K562 (cell line): ENCODE data around the gene C13orf46. TPM values are rescaled to one million over a fixed set of nuclear protein-coding genes. Genes with fewer than 3 reads are reported as not detected.

ENCODE experiments used
- CTBP1 ChIP-seq: fragments of 450-650 bp; IDR thresholded peaks from 2 replicates; pipeline ENCODE4 v1.6.1; 2016; ENCODE audit warnings: borderline replicate concordance
- DNMT1 ChIP-seq: fragments of 450-650 bp; IDR thresholded peaks from 2 replicates; pipeline ENCODE4 v1.6.1; 2016; ENCODE audit warnings: antibody characterized with exemption, mild to moderate bottlenecking
- FUS ChIP-seq: fragments of 200-400 bp; formaldehyde crosslinking; optimal IDR thresholded peaks from 2 replicates; pipeline ENCODE3; 2017; ENCODE audit warnings: low read depth, low read length
- GABPB1 ChIP-seq: sonication (generic); formaldehyde crosslinking; IDR thresholded peaks from 2 replicates; pipeline ENCODE4 v1.8.0; 2022; ENCODE audit warnings: mild to moderate bottlenecking, missing genetic modification reagents
- HDAC2 ChIP-seq: fragments of 450-650 bp; IDR thresholded peaks from 2 replicates; pipeline ENCODE4 v1.6.1; 2016; ENCODE audit warnings: mild to moderate bottlenecking
- ILF3 ChIP-seq: fragments of 450-650 bp; IDR thresholded peaks from 2 replicates; pipeline ENCODE4 v1.6.1; 2018; ENCODE audit warnings: antibody characterized with exemption, mild to moderate bottlenecking, moderate library complexity, borderline replicate concordance
- MAFF ChIP-seq: IDR thresholded peaks from 2 replicates; pipeline ENCODE4 v1.6.1; 2012; ENCODE audit warnings: low read length, improper control_type of control experiment
- NCOA4 ChIP-seq: fragments of 450-650 bp; IDR thresholded peaks from 2 replicates; pipeline ENCODE4 v1.6.1; 2018; ENCODE audit warnings: mild to moderate bottlenecking; ENCODE audit not compliant: partially characterized antibody
- NFRKB ChIP-seq: fragments of 450-650 bp; IDR thresholded peaks from 2 replicates; pipeline ENCODE4 v1.6.1; 2016; ENCODE audit warnings: low read depth
- POLR2A ChIP-seq: fragments of 450-650 bp; conservative IDR thresholded peaks from 2 replicates; pipeline ENCODE4 v1.6.1; 2016
- POLR2AphosphoS5 ChIP-seq: IDR thresholded peaks from 2 replicates; pipeline ENCODE4 v1.6.1; 2011; ENCODE audit warnings: mild to moderate bottlenecking, low read depth, low read length, moderate library complexity; ENCODE audit not compliant: control insufficient read depth, insufficient read depth
- PRPF4 ChIP-seq: fragments of 200-400 bp; formaldehyde crosslinking; IDR thresholded peaks from one replicate; pipeline ENCODE4 v1.6.1; 2017; ENCODE audit warnings: low read length, low read depth, mild to moderate bottlenecking; ENCODE audit not compliant: insufficient read depth, poor library complexity, severe bottlenecking
- SMAD2 ChIP-seq: fragments of 150-350 bp; IDR thresholded peaks from 2 replicates; pipeline ENCODE4 v1.6.1; 2014; ENCODE audit warnings: low read depth, mild to moderate bottlenecking, low read length
- TBP ChIP-seq: optimal IDR thresholded peaks from 2 replicates; pipeline ENCODE3; 2011; ENCODE audit warnings: low read depth, low read length, improper control_type of control experiment
- TOE1 ChIP-seq, 2 experiments: fragments of 450-650 bp in 1 of 2; sonication (generic) in 1 of 2; formaldehyde crosslinking in 1 of 2; IDR thresholded peaks; 2 replicates each; pipeline versions ENCODE4 v1.7.1 to v1.8.0; 2016 to 2022; ENCODE audit warnings: borderline replicate concordance in 2 of 2, mild to moderate bottlenecking in 2 of 2, antibody characterized with exemption in 1 of 2, inconsistent platforms in 1 of 2, low read depth in 1 of 2, missing genetic modification reagents in 1 of 2, moderate library complexity in 1 of 2
- ZNF717 ChIP-seq: fragments of 250-450 bp; sonication (Bioruptor Pico); IDR thresholded peaks from 2 replicates; pipeline ENCODE4 v1.5.0; 2021
- polyA plus RNA-seq, 8 experiments: library from polyadenylated mRNA; depleted of rRNA in 4 of 8; stranded (reverse) in 5 of 8; unstranded in 3 of 8; fragments of >200 nt; fragmentation: Nextera tagmentation in 2 of 8; fragmentation: Illumina TruSeq in 1 of 8; extraction: Ambion mirVana in 2 of 8; extraction: Trizol in 1 of 8; gene quantifications; 2 replicates each; pipeline versions ENCODE4 v1.2.1 to v1.2.3, GENCODE V29; 2011 to 2014; ENCODE audit warnings: inconsistent platforms in 1 of 8, missing spikeins in 1 of 8
- total RNA-seq, 7 experiments: library from RNA; depleted of rRNA in 6 of 7; stranded (reverse); fragments of >200 nt in 6 of 7; fragmentation: Illumina TruSeq in 2 of 7; extraction: Trizol in 2 of 7; gene quantifications; 2 replicates each; pipeline versions ENCODE4 v1.2.1 to v1.2.3, GENCODE V29; 2011 to 2021; ENCODE audit warnings: low replicate concordance in 1 of 7
- TF ChIP-seq, protein P1 (sequence below): fragments of 250-450 bp; sonication (Bioruptor Pico); IDR thresholded peaks from 2 replicates; pipeline ENCODE4 v1.4.0; 2020; ENCODE audit warnings: borderline replicate concordance
- TF ChIP-seq, protein P2 (sequence below), 2 experiments: fragments of 250-450 bp in 1 of 2; fragments of 450-650 bp in 1 of 2; sonication (Bioruptor Pico) in 1 of 2; IDR thresholded peaks; 2 replicates each; pipeline versions ENCODE4 v1.6.1 to v1.8.0; 2016 to 2021; ENCODE audit warnings: mild to moderate bottlenecking in 2 of 2, moderate library complexity in 2 of 2, missing compliant biosample characterization in 1 of 2, missing genetic modification characterization in 1 of 2
- TF ChIP-seq, protein P3 (sequence below): fragments of 450-650 bp; formaldehyde crosslinking; IDR thresholded peaks from 2 replicates; pipeline ENCODE4 v1.4.0; 2022; ENCODE audit warnings: missing genetic modification characterization
- TF ChIP-seq, protein P4 (sequence below): fragments of 450-650 bp; IDR thresholded peaks from 2 replicates; pipeline ENCODE4 v1.6.1; 2016; ENCODE audit warnings: low read depth, mild to moderate bottlenecking, moderate library complexity
- TF ChIP-seq, protein P5 (sequence below): fragments of 450-650 bp; IDR thresholded peaks from 2 replicates; pipeline ENCODE4 v1.6.1; 2014; ENCODE audit warnings: low read depth, mild to moderate bottlenecking, moderate library complexity, borderline replicate concordance

The C13orf46 gene
- total and polyA plus RNA-seq, 9 of the 15 experiments (the other 6 are each of a cell fraction or from before 2014, with no cell fraction given) = 0.04 to 0.24 (median 0.05) TPM; not detected in 4

DNA sequence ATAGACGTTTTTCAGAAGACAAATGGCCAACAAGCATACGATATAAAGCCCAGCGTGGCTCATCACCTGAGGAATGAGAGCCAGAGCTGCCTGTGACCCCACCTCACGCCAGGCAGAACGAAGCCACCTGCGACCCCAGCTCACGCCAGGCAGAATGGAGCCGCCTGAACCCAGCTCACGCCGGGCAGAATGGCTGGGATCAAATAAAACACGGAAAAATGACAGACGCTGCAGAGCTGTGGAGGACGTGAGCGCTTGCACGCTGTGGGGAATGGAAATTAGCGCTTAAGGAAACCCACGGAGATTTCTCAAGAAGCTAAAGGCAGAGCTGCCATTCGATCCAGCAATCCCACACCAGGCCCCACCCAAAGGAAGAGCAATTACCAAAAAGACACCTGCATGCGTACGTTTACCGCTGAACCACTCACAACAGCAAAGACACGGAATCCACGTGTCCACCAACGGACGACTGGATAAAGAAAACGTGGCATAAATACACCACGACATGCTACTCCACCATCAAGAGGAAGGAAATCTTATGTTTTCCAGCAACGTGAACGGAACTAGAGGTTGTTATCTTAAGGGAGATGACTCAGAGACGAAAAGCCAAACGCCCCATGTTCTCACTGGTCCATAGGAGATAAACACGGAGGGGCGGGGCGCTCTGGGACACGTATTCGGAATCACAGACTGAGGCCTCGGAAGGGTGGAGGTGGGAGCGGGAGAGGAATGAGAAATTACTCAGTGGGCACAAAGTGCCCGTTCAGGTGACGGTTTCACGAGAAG, 30.7 kb upstream of the C13orf46 start (continued):
- TF ChIP-seq, protein P1, sequence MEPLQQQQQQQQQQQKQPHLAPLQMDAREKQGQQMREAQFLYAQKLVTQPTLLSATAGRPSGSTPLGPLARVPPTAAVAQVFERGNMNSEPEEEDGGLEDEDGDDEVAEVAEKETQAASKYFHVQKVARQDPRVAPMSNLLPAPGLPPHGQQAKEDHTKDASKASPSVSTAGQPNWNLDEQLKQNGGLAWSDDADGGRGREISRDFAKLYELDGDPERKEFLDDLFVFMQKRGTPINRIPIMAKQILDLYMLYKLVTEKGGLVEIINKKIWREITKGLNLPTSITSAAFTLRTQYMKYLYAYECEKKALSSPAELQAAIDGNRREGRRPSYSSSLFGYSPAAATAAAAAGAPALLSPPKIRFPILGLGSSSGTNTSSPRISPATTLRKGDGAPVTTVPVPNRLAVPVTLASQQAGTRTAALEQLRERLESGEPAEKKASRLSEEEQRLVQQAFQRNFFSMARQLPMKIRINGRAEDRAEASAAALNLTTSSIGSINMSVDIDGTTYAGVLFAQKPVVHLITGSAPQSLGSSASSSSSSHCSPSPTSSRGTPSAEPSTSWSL (CRISPR knock-in tag) = no peak
- TF ChIP-seq GABPB1 (CRISPR knock-in tag) (peak; percentile 66), ILF3 (no peak), FUS (no peak), HDAC2 (0 out of 2 replicates have a peak, but pooled peaks have one; percentile 72), CTBP1 (peak; percentile 75; the same call in 1 of the 2 replicates), PRPF4 (no peak), NFRKB (peak; percentile 74), NCOA4 (no peak), TBP (peak; percentile 50), ZNF717 (no peak), SMAD2 (no peak), POLR2AphosphoS5 (peak; percentile 80), DNMT1 (no peak), TOE1 (IDR thresholded peaks at IDR 0.05; ENCODE audit: borderline replicate concordance) (peak; percentile 42), TOE1 (CRISPR knock-in tag; IDR thresholded peaks at IDR 0.05; ENCODE audit: borderline replicate concordance, low read depth) (no peak), MAFF (peak; percentile 20; the same call in 1 of the 2 replicates), POLR2A (peak; percentile 86)
- TF ChIP-seq, protein P2, sequence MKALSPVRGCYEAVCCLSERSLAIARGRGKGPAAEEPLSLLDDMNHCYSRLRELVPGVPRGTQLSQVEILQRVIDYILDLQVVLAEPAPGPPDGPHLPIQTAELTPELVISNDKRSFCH (CRISPR knock-in tag; IDR thresholded peaks at IDR 0.05) = no peak
- TF ChIP-seq, protein P2 (tag; IDR thresholded peaks at IDR 0.05) = no peak
- TF ChIP-seq, protein P3, sequence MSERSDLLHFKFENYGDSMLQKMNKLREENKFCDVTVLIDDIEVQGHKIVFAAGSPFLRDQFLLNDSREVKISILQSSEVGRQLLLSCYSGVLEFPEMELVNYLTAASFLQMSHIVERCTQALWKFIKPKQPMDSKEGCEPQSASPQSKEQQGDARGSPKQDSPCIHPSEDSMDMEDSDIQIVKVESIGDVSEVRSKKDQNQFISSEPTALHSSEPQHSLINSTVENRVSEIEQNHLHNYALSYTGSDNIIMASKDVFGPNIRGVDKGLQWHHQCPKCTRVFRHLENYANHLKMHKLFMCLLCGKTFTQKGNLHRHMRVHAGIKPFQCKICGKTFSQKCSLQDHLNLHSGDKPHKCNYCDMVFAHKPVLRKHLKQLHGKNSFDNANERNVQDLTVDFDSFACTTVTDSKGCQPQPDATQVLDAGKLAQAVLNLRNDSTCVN (CRISPR knock-in tag) = no peak
- TF ChIP-seq, protein P4, sequence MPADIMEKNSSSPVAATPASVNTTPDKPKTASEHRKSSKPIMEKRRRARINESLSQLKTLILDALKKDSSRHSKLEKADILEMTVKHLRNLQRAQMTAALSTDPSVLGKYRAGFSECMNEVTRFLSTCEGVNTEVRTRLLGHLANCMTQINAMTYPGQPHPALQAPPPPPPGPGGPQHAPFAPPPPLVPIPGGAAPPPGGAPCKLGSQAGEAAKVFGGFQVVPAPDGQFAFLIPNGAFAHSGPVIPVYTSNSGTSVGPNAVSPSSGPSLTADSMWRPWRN = no peak
- TF ChIP-seq, protein P5, sequence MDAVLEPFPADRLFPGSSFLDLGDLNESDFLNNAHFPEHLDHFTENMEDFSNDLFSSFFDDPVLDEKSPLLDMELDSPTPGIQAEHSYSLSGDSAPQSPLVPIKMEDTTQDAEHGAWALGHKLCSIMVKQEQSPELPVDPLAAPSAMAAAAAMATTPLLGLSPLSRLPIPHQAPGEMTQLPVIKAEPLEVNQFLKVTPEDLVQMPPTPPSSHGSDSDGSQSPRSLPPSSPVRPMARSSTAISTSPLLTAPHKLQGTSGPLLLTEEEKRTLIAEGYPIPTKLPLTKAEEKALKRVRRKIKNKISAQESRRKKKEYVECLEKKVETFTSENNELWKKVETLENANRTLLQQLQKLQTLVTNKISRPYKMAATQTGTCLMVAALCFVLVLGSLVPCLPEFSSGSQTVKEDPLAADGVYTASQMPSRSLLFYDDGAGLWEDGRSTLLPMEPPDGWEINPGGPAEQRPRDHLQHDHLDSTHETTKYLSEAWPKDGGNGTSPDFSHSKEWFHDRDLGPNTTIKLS = peak; percentile 95
